GM04503 (cell line): Measurements from ENCODE around the gene SMPD3.

Source experiments
- DNase-seq: peaks from one replicate; pipeline ENCODE4 v3.0.0-alpha.2; 2012; ENCODE audit warnings: low read depth

The SMPD3 gene

GRCh38 chr16:68328151-68328859 is 120.0 kb downstream of the SMPD3 start:
- DNase-seq, result peak; percentile 27

DNA sequence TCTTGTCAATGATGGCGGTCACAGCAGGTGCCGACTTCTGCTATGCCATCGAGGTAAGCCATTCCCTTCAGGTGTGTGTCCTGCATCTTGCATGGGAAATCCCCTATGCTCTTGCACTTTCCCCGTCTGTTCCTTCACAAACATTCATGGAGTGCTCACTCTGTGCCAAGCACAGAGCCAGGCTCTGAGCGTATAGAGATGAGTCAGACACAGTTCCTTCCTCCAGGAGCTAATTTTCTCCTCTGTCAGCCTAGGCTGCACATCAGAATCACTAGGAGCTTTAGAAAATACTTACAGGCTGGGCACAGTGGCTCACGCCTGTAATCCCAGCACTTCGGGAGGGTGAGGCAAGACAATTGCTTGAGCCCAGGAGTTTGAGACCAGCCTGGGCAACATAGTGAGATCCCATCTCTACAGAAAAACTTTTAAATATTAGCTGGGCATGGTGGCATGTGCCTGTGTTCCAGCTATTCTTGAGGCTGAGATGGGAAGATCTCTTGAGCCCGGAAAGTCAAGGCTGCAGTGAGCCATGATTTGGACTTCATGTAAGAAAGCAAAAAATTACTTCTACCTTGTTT is 123.4 kb downstream of the SMPD3 start:
- no peak for DNase-seq

GRCh38 chr16:68324336-68324735 is 124.0 kb downstream of the SMPD3 start:
- DNase-seq, result no peak

GRCh38 chr16:68319185-68319908 is 129.0 kb downstream of the SMPD3 start:
- DNase-seq, result no peak

GRCh38 chr16:68313116-68313515 is 135.2 kb downstream of the SMPD3 start:
- no peak for DNase-seq

GRCh38 chr16:68310774-68311511 is 137.4 kb downstream of the SMPD3 start, which contains the start of the genes PRMT7 and SLC7A6OS:
Gene PRMT7 (plus strand): TSS chr16:68311019. CDS start chr16:68315980, 4,961 bp downstream.
Gene SLC7A6OS (minus strand): TSS chr16:68310946. CDS start chr16:68310926, 20 bp downstream.
- DNase-seq, result no peak

DNA sequence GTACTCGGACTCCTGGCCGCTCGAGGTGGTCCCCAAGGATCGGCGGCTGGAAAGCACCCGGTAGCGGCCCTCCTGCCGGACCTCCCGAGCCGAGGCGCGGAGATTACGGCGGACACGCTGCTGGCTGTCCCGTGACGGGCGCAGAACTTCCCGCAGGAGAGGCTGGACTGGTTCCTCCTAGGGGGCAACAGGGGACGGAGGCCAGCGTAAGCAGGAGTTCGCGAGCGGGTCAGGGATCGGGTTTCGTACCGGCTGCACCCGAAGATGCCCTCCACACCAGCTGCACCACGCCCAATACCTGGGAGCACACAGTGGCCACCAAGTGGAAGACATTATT is 137.9 kb downstream of the SMPD3 start:
- no peak for DNase-seq

GRCh38 chr16:68309799-68310198 is 138.5 kb downstream of the SMPD3 start:
- DNase-seq, result no peak
